Medulla oblongata (tissue), 1 donor: Measurements from ENCODE around the gene GGTA1.
"Not testable (repeated sequence)": the region's sequence is repeated elsewhere in the genome, so short reads cannot be mapped to it uniquely, and the experiment has no call there.

ENCODE experiments used
- DNase-seq: peaks from one replicate; pipeline ENCODE4 v3.0.0-alpha.2; 2015; ENCODE audit errors: extremely low spot score

The GGTA1 gene

DNA sequence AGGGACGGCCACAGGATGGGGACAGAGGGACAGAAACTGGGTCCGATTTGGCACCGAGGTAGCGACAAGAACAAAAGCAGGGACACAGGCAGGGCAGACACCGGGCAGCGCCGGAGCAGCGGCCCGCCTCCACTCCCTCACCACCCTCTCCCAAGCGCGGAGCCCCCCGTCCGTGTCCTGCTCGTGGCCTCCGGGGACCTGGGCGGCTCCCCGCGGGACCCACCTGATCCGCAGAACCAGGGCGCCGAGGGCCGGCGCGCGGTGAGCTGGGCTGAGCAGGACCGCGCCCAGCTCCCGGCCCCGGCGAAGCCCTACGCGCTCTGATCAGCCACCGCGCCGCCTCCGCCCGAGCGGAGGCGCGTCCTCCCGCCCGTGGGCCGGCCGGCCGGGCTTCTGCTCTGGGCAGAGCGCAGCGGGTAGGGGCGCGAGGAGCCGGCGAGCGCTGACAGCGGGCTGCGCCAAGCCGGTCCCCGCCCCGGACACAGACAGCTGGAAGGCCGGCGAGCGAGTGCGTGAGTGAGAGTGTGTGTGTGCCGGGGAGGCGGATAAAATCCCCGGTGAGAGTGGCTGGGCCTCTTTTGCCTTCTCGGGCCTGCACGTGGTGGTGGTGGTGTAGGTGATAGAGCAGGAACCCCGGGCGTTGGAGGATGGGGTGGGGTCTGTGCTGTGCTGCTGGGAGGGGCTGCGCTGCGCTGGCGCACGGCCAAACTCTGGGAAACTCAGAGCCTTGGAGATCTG, at the start of gene GGTA1:
Gene GGTA1 (minus strand): TSS at position 418 of the 738 bp plus-strand sequence. CDS start 31,922 bp downstream, outside the sequence.
- peak; percentile 11 for DNase-seq

DNA sequence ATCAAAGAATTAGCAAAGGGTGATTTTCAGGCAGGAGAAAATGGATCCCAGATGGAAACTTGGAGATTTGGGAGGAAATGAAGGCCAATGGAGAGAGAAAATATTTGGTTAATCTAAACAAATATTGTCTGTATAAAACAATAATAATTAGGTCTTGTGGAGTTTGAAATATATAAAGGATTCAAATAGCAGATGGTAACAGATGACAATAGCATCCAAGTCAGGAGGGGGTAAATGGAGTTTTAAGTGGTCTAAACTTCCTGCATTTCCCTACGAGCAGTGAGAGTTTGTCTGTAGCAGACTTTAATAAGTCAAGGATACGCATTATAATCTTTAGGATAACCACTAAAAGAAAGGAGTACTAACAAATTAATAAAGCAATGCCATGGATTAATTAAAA, 49.0 kb upstream of the GGTA1 start:
- DNase-seq, result no peak

DNA sequence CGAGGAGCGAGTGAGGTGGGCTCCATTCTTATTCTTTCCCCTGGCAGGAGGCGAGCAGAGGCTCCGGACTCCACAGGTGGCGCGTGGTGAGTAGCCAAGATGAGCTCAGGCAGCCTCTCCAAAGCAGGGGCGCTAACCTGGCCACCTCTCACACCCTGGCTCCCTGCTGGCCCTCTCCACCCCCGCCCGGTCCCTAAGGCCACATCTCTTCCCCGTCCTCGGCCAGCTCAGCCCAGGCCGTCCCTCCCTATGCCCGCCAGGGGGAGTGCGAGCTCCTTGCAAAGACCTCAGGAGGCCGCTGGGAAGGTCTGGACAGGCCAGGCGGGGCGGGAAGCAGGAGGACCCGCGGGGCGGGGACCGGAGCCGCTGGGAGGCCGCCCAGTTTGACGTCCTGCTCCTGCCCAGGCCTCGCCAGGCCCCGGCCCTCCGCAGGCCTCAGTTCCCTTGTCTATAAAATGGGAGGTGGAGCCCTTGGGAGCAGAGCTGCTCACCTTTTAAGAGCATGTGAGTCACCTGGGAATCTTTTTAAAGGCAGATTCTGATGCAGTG, 46.3 kb upstream of the GGTA1 start:
- DNase-seq, result peak; percentile 98

DNA sequence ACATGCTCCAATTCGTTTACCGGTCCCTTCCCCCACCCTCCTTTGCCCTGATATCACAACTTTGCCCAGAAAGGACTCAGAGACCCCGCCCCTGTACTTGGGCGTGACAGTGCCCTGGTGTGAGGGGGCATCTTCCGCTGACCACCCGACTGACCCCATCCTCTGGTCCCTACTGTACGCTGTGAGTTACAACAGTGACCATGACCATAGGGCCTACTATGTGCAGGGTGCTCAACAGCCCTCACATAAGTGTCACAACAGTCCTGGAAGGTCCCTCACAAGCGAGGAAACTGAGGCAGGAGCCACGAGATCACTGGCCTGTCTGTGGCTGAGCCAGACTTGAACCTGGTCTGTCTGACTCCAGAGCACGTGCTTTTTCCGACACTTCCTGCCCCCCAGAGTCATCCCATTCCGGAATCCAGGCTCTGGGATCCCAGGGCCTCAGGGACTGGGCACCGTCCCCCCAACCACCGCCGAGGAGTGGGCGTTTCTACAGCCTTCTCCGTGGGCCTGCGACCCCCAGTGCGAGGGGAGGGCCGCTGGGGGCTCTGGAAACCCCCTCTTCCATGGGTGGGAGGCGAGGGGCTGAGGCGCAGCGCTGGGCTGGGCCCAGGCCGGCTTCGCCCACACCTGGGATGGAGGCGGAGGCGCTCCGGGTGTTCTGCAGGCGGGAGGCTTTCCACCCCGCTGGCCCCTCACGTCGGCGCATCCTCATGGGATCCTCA, 45.7 kb upstream of the GGTA1 start:
- no peak for DNase-seq

DNA sequence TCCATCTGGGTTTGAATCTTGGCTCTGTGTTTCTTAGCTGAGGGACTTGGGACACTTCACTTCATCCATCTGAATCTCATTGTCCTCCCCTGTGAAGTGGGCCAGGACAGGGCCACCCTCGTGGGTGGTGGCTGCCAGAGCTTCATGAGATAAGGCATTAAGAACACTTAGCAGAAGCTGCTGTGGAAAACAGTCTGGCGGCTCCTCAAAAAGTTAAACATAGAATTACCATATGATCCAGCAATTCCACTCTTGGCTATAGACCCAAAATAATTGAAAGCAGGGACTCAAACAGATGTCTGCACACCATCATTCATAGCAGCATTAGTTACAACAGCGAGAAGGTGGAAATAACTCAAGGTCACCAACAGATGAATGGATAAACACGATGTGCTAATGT, 42.4 kb upstream of the GGTA1 start:
- no peak for DNase-seq

GRCh38 chr9:121541256-121541655, 41.6 kb upstream of the GGTA1 start:
- no peak for DNase-seq

DNA sequence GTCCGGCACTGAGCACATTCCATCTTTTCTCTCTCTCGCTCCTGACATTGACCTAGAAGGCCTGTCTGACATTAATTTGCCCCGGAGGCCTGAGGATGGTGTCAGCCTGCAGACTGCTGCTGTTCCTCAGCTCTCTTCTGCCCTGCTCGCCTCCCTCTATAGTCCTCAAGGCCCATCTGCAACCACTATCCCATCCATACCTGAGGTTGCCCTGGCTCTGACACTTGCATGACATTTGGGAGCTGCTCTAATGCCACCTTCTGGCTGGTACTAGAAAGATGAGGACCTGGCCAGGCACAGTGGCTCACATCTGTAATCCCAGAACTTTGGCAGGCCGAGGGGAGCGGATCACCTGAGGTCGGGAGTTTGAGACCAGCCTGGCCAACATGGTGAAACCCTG, 38.6 kb upstream of the GGTA1 start:
- DNase-seq, result no peak

- no peak for DNase-seq
Observed at GRCh38 chr9:121537283-121537682, 37.6 kb upstream of the GGTA1 start.

- DNase-seq, result no peak
Observed at GRCh38 chr9:121532881-121533280, 33.2 kb upstream of the GGTA1 start.

- peak; percentile 66 for DNase-seq
Observed at GRCh38 chr9:121529237-121529987, 29.8 kb upstream of the GGTA1 start.

GRCh38 chr9:121528642-121529041, 29.0 kb upstream of the GGTA1 start:
- no peak for DNase-seq

DNA sequence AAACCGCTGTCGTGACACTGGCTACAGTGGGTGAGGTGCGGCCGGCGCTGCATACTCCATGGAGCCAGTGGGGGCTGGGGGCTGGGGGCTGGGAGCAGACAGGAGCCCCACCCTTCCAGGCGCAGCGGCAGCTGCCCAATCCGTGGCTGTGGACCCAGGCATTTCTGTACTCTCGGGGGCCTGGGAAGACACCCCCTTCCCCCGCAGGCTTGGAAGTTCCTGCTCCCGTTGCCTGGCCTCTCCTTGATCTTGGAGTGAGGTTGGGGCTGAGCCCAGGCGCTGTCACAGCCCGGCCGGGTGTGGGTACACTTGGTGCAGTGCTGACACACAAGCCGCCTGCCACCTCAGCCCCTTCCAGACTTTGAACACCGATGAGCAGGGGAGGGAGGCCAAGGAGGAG, 27.7 kb upstream of the GGTA1 start:
- no peak for DNase-seq

- DNase-seq, result not testable (repeated sequence)
Observed at GRCh38 chr9:121519688-121520087, 20.0 kb upstream of the GGTA1 start.

GRCh38 chr9:121518634-121519033, 19.0 kb upstream of the GGTA1 start:
- no peak for DNase-seq

DNA sequence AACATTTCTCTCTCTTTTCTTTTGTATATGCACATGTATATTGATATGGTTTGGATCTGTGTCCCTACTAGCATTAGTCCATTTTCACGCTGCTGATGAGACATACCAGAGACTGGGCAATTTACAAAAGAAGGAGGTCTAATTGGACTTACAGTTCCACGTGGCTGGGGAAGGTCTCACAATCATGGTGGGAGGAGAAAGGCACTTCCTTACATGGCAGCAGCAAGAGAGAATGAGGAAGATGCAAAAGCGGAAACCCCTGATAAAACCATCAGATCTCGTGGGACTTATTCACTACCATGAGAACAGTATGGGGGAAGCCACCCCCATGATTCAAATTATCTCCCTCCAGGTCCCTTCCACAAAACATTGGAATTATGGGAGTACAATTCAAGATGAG, 13.5 kb upstream of the GGTA1 start:
- DNase-seq, result not testable (repeated sequence)

GRCh38 chr9:121510766-121511550, 11.3 kb upstream of the GGTA1 start:
- DNase-seq, result no peak

DNA sequence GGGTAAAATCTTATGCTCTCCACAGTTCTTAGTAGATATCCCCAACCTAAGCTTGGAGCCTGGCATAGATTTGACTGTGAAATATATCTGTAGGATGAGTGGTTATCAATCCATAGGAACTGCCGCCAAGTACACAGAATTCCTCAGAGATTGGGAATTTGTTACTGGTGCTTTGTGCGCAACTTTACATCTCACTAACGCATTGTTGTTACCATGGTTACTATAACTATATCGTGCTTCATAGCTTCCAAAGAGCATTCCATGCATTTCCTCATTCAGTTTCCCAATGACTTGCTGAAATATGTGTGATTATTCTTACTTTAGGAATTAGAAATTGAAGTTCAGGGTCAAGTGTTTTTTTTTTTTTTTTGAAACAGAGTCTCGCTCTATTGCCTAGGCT, 9.5 kb upstream of the GGTA1 start:
- DNase-seq, result no peak

- no peak for DNase-seq
Observed at GRCh38 chr9:121508415-121508814, 8.8 kb upstream of the GGTA1 start.

- no peak for DNase-seq
Observed at GRCh38 chr9:121505903-121506735, 6.5 kb upstream of the GGTA1 start.

DNA sequence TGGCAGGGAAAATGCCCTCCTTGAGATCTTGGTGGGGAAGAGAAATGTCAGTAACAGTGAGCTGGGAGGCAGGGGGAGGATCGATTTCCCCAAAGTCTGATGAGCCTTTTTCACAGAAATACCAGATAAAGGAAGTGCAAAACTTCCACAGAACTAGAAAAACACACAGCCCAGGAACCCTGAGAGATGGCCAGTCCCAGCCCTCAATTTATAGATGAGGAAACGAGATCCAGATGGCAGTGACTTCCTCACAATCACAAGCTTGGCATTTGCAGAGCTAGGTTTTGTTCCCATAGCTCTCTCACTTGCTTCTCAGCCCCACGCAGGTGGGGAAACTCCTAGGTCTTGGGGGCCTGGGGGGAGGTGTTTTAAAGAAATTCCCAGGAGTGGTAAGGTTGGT, 3.8 kb upstream of the GGTA1 start:
- peak; percentile 67 for DNase-seq

- DNase-seq, result no peak
Observed at GRCh38 chr9:121500165-121500478, 478 bp upstream of the GGTA1 start.
